Measurements from ENCODE around the gene ADCY5.

ADCY5 gene

DNA sequence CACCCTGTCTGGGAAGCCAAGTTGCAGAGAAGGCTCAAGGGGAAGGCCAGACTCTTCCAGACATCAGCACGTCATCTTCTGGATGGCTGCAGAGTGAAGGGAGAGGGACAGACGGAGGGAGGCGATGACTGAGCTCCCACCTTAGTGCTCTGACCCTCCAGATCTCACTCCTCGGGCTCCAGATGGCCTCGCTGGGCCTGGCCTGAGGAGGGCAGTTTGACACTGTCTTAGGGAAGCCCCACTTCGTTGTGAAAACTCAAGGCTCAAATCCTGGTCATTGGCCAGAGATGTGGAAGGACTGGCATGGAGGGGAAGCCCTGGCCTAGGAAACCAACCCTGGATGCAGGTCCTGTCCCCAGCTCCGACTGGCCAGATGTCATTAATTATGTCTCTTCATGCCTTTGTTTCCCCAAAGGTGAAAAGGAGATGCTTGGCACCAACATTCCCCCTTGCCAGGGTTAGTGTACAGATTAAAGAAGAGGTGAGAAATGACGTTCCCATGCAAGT lies 70.4 kb downstream of the ADCY5 start:
- no peak for DNase-seq
- Mint-ChIP-seq H3K4me1 (peaks cover 34% of the 10 kb centered on the region), H3K4me3 (no peak overlapping the region), H3K9me3 (no peaks in the 10 kb centered on the region), H3K27me3 (ENCODE audit: low read depth, poor library complexity) (peaks cover 3% of the 10 kb centered on the region), H3K27ac (no peak overlapping the region), H3K36me3 (ENCODE audit: low read depth) (no peaks in the 10 kb centered on the region)
- TF ChIP-seq, protein P1, sequence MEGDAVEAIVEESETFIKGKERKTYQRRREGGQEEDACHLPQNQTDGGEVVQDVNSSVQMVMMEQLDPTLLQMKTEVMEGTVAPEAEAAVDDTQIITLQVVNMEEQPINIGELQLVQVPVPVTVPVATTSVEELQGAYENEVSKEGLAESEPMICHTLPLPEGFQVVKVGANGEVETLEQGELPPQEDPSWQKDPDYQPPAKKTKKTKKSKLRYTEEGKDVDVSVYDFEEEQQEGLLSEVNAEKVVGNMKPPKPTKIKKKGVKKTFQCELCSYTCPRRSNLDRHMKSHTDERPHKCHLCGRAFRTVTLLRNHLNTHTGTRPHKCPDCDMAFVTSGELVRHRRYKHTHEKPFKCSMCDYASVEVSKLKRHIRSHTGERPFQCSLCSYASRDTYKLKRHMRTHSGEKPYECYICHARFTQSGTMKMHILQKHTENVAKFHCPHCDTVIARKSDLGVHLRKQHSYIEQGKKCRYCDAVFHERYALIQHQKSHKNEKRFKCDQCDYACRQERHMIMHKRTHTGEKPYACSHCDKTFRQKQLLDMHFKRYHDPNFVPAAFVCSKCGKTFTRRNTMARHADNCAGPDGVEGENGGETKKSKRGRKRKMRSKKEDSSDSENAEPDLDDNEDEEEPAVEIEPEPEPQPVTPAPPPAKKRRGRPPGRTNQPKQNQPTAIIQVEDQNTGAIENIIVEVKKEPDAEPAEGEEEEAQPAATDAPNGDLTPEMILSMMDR (IDR thresholded peaks at IDR 0.05): no peak

GRCh38 chr3:123377243-123377740 lies 71.6 kb downstream of the ADCY5 start:
- H3K36me3 Mint-ChIP-seq (ENCODE audit: low read depth): no peaks in the 10 kb centered on the region
- no peaks in the 10 kb centered on the region for H3K9me3 Mint-ChIP-seq
- TF ChIP-seq, protein P1 (IDR thresholded peaks at IDR 0.05): no peak
- H3K4me1 Mint-ChIP-seq: peaks cover 27% of the 10 kb centered on the region
- peaks cover 3% of the 10 kb centered on the region for H3K27me3 Mint-ChIP-seq (ENCODE audit: low read depth, poor library complexity)
- H3K27ac Mint-ChIP-seq: peak overlapping the region; percentile 34
- no peak overlapping the region for H3K4me3 Mint-ChIP-seq
- no peak for DNase-seq

DNA sequence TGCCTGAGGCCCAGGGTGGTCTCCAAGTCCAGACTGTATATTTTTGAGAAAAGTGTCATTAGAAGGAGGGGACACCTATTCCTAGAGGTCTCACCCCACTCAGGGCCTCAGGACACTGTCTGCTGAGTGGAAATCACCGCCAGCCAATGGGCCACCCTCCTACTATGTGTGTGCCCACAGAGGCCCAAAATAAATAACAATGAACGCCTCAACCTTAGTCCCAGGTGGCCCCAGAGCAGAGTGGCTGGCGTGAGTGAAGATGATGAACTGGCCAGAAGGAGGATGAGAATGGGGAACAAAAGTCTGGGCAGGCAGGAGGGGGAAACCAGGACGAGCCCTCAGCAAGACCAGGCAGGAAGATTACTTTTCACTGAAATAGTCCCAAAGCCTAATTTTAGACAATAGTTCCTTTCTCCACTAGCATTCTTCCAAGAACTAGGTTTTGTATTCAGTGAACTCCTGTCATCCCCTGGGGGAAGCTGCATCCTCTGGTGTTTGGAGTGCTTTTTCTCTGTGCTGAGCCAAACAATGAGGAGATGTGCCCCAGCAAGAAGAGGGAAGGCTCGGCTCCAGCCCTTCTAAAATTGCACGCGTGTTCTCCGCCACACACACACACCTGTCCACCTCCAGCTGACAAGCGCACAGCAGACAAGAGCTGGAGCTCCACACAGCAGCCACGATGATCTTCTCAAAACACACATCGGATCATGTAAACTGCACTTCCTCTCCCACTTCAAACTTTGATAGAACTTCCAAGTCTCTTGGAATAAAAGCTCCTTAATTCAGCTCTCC lies 72.2 kb downstream of the ADCY5 start:
- H3K27ac Mint-ChIP-seq: peak overlapping the region; percentile 34
- H3K9me3 Mint-ChIP-seq: no peaks in the 10 kb centered on the region

GRCh38 chr3:123375014-123375940 lies 73.6 kb downstream of the ADCY5 start:
- H3K4me1 Mint-ChIP-seq: peaks cover 38% of the 10 kb centered on the region
- no peak overlapping the region for H3K4me3 Mint-ChIP-seq
- no peaks in the 10 kb centered on the region for H3K36me3 Mint-ChIP-seq (ENCODE audit: low read depth)
- peak overlapping the region; percentile 17 for H3K27ac Mint-ChIP-seq
- TF ChIP-seq, protein P1 (IDR thresholded peaks at IDR 0.05): no peak
- no peak for DNase-seq
- H3K27me3 Mint-ChIP-seq (ENCODE audit: low read depth, poor library complexity): peaks cover 3% of the 10 kb centered on the region
- peaks cover 2% of the 10 kb centered on the region for H3K9me3 Mint-ChIP-seq

More for the DNA sequence above, 72.2 kb downstream of the ADCY5 start:
- Mint-ChIP-seq H3K27me3 (ENCODE audit: low read depth, poor library complexity) (peaks cover 3% of the 10 kb centered on the region), H3K36me3 (ENCODE audit: low read depth) (no peaks in the 10 kb centered on the region), H3K4me3 (no peak overlapping the region), H3K4me1 (peaks cover 31% of the 10 kb centered on the region)
- TF ChIP-seq, protein P1 (IDR thresholded peaks at IDR 0.05): no peak
- DNase-seq: no peak

DNA sequence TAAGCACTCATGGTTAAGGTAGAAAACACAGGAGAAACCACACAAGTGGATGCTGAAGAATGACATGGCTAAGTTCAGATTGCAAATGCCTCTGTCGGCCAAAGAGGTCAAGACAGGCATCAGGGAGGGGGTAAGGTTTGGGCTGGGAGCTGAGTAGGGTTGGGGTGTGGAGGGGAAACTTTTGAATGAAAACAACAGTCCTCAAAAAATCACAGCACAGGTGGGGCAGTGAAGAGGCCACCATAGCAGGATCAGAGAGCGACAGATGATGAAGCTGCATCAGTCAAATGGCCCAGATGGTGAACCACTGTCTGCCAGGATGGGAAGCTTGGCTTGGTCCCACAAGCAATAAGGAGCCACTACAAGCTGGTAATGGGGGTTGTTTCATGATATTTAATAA lies 74.9 kb downstream of the ADCY5 start:
- Mint-ChIP-seq H3K9me3 (peaks cover 12% of the 10 kb centered on the region), H3K27me3 (ENCODE audit: low read depth, poor library complexity) (peaks cover 3% of the 10 kb centered on the region), H3K27ac (no peak overlapping the region), H3K4me3 (no peak overlapping the region), H3K36me3 (ENCODE audit: low read depth) (no peaks in the 10 kb centered on the region), H3K4me1 (peaks cover 38% of the 10 kb centered on the region)
- TF ChIP-seq, protein P1 (IDR thresholded peaks at IDR 0.05): no peak
- no peak for DNase-seq
